ENCODE measurements around the gene TMSB10. TPM values are rescaled to one million over a fixed set of nuclear protein-coding genes. Genes with fewer than 3 reads are reported as not detected.

The TMSB10 gene
- total RNA-seq, 4 donors from 2014 or later = 693 to 2,974 (median 1,499) TPM

DNA sequence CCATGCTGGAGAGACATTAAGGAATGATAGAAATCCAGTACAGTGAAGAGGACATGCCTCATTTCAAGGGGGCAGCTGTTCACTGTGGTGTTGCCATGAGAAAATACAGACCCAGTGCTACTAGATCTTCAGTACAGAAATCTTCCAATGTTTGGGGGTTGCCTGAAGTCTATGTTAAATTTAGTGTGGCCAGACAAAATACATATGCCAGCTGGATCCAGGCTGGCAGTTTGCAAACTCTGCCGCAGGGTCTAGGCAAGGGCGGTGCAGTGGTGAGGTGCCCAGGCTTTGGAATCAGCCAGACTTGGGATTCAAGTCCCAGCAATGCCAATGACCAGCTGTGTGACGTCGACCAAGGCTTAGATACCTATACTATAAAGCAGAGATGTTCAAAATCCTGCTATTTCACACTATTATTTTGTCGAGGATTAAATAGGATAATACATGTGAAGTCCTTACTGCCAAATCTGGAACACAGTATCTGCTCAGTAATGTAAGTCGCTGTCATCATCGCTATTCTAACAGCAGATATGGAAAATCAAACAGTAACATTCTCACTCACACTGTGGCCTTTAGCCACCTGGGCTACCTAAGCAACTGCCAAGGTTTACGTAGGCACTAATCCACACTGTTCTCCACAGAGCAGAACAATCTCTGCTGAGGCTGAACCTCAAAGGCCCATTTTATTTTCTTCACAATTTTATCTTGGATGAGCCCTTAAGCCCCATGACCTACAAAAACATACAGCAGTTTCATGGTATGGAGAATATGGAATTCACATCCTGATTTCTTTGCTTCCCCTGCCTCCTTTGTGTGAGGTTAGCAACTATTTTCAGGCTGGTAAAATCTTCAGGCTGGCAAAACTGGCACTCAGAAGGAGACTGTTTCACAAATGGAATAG lies 5.9 kb upstream of the TMSB10 start:
- Histone ChIP-seq H3K4me1 (no peaks in the 10 kb centered on the region), H3K27me3 (no peaks in the 10 kb centered on the region), H3K4me3 (no peak overlapping the region), H3K27ac (peak overlapping the region in 1 of 2 donors; percentile 29), H3K36me3 (no peaks in the 10 kb centered on the region), H3K9me3 (no peaks in the 10 kb centered on the region)
- intact Hi-C loops (cut with DNase I; ENCODE audit: low total_unique reads) = no loop called here
- DNase-seq = no peak
- TF ChIP-seq, protein P1, sequence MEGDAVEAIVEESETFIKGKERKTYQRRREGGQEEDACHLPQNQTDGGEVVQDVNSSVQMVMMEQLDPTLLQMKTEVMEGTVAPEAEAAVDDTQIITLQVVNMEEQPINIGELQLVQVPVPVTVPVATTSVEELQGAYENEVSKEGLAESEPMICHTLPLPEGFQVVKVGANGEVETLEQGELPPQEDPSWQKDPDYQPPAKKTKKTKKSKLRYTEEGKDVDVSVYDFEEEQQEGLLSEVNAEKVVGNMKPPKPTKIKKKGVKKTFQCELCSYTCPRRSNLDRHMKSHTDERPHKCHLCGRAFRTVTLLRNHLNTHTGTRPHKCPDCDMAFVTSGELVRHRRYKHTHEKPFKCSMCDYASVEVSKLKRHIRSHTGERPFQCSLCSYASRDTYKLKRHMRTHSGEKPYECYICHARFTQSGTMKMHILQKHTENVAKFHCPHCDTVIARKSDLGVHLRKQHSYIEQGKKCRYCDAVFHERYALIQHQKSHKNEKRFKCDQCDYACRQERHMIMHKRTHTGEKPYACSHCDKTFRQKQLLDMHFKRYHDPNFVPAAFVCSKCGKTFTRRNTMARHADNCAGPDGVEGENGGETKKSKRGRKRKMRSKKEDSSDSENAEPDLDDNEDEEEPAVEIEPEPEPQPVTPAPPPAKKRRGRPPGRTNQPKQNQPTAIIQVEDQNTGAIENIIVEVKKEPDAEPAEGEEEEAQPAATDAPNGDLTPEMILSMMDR (IDR thresholded peaks at IDR 0.05) = no peak
- no peak for TF ChIP-seq POLR2A (IDR thresholded peaks at IDR 0.05)

DNA sequence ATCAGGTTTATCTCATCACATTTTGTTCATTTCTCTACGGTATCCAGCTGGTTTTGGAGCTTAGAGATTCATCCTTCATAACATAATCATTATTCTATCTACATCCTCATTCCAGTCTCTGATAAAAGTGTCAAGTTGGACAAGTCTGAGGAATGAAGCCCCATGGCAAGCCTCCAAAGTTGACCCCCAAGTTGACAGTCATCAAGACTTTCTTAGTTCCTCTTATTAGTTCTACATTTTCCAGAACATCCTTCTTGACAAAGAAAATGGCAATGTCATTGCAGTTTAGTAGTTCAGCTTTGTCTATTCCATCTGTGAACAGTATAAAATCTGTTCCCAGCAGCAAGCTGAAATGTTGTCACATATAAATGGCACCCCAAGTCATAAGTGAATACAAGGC lies 4.5 kb upstream of the TMSB10 start:
- intact Hi-C loops (cut with DNase I; ENCODE audit: low total_unique reads) = no loop called here
- no peaks in the 10 kb centered on the region for H3K27me3 ChIP-seq
- no peak for DNase-seq
- no peak overlapping the region for H3K4me3 ChIP-seq
- no peak for TF ChIP-seq POLR2A (IDR thresholded peaks at IDR 0.05)
- TF ChIP-seq, protein P1 (IDR thresholded peaks at IDR 0.05) = no peak
- no peaks in the 10 kb centered on the region for H3K36me3 ChIP-seq
- no peaks in the 10 kb centered on the region for H3K9me3 ChIP-seq
- H3K4me1 ChIP-seq = no peaks in the 10 kb centered on the region
- no peak overlapping the region for H3K27ac ChIP-seq

DNA sequence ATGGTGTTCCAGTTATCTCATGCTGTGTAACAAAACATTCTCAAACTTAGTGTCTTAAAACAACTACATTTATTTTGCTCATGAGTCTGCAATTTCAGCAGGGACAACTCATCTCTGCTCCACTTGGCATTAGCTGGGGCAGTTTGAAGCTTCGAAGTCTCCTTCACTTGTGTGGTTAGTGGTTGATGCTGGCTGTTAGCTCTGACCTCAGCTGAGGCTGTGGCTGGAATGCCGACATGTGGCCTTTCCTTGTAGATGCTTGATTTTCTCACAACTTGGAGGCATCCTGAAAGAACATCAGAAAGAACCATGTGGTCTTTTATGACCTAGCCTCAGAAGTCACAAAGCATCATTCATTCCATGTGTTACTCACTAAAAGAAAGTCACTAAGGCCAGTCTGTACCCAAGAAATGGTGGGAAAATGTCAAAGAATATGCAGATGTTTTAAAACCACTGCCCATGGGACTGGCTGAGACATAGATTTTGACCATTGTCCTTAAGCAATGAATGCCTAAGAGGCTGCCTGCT lies 3.8 kb upstream of the TMSB10 start:
- no peaks in the 10 kb centered on the region for H3K36me3 ChIP-seq
- no peaks in the 10 kb centered on the region for H3K27me3 ChIP-seq
- H3K4me1 ChIP-seq = no peaks in the 10 kb centered on the region
- intact Hi-C loops (cut with DNase I; ENCODE audit: low total_unique reads) = no loop called here
- no peak overlapping the region for H3K27ac ChIP-seq
- no peak for DNase-seq
- no peak overlapping the region for H3K4me3 ChIP-seq
- no peaks in the 10 kb centered on the region for H3K9me3 ChIP-seq
- TF ChIP-seq POLR2A (IDR thresholded peaks at IDR 0.05) = no peak
- TF ChIP-seq, protein P1 (IDR thresholded peaks at IDR 0.05) = no peak

DNA sequence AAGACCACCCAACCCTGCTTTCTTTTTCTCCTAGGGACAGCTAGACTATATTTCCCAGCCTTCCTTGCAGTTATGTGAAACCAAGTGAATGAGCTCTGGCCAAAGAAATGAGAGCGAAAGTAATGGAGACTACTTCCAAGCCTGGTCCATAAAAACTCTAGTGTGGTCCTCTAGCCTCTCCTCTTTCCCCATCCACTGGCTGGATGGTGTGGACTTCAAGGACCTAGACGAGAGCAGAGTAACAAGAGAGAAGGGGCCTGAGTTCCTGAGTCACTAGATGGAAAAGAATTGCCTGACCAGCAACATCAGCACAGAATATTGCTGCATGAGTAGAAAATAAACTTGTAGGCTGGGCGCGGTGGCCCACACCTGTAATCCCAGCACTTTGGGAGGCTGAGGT lies 2.9 kb upstream of the TMSB10 start:
- intact Hi-C loops (cut with DNase I; ENCODE audit: low total_unique reads) = no loop called here
- no peaks in the 10 kb centered on the region for H3K27me3 ChIP-seq
- TF ChIP-seq, protein P1 (IDR thresholded peaks at IDR 0.05) = no peak
- TF ChIP-seq POLR2A (IDR thresholded peaks at IDR 0.05) = no peak
- H3K36me3 ChIP-seq = no peaks in the 10 kb centered on the region
- H3K27ac ChIP-seq = no peak overlapping the region
- H3K4me1 ChIP-seq = no peaks in the 10 kb centered on the region
- DNase-seq = no peak
- H3K4me3 ChIP-seq = no peak overlapping the region
- no peaks in the 10 kb centered on the region for H3K9me3 ChIP-seq

DNA sequence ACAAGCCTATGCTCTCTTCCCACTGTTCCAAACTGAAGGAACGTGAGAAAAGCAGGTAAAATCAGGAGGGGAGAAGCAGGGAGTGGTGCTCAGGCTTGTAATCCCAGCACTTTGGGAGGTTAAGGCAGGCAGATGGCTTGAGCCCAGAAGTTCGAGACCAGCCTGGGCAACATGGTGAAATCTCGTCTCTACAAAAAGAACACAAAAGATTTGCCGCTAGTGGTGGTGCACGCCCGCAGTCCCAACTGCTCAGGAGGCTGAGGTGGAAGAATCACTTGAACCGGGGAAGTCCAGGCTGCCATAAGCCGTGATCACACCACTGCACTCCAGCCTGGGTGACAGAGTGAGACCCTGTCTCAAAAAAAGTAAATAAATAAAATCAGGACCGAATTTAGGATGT lies 1.3 kb upstream of the TMSB10 start:
- Histone ChIP-seq H3K27me3 (no peaks in the 10 kb centered on the region), H3K9me3 (no peaks in the 10 kb centered on the region), H3K4me3 (no peak overlapping the region), H3K27ac (peak overlapping the region; percentile 89 to 91), H3K4me1 (no peaks in the 10 kb centered on the region), H3K36me3 (no peaks in the 10 kb centered on the region)
- intact Hi-C loops (cut with DNase I; ENCODE audit: low total_unique reads) = no loop called here
- no peak for DNase-seq
- TF ChIP-seq POLR2A (IDR thresholded peaks at IDR 0.05) = no peak
- TF ChIP-seq, protein P1 (IDR thresholded peaks at IDR 0.05) = no peak

Measured in uterus (tissue), 4 donors.